ENCODE data around the gene DYRK1A. TPM values are rescaled to one million over a fixed set of nuclear protein-coding genes. Genes with fewer than 3 reads are reported as not detected.
A peak's percentile ranks its signal among the peaks of the same experiment; 100 is the strongest.

DYRK1A gene
- total and polyA plus RNA-seq, 2 of the 13 experiments (the other 11 are each of a cell fraction or from before 2014, with no cell fraction given) = 24.6 to 34.2 TPM

DNA sequence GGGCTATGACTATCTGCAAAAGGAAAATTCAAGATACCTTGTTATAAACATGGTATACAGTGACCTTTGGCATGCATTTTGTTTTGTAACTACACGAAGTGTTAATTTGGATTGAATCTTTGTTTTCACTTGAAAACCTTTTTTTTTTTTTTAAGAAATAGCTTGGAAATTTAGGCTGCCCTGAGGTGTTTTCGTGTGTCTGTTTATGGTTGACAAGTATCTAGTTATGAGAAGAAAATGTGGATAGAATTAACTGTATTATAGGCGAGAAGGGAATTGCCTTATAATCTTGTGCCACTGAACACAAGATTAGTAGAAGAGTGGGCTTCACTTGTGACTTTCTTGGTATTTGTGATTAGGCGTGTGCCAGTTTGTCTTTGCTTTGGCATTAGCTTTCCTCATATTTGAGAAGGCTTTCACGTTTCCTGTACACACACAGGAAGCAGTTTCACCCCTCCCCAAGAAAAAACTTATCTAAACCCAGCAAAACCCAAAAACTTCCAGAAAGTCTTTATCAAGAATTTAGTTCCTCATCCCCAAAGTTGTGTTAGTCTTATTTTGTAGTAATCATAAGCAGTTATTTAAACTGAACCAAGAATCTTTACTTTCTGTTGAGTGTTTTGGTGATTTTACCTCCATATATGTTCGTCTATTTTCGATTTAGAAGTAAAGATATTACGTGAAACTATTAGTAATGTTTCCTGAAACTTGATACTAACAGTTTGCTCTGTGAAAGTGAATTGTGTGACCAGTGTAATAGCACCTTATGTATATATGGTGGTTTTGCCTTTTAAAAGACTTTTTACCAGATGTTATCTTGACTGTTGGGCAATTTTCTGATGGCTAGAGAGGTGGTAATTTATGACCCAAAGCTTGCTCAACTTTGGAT lies 3.8 kb downstream of the DYRK1A start:
- DNase-seq (ENCODE audit: low spot score) (no peak), FAIRE-seq (no peak), ATAC-seq (no peak)
- Histone ChIP-seq H3K79me2 (ENCODE audit: insufficient read depth, low read length) (peaks cover 85% of the 10 kb centered on the region), H3K9me3 (ENCODE audit: low read length) (no peaks in the 10 kb centered on the region), H4K20me1 (ENCODE audit: insufficient read depth, low read length) (peaks cover 72% of the 10 kb centered on the region), H3K9ac (ENCODE audit: insufficient read depth, low read depth, low read length) (peak overlapping the region; percentile 100), H3K27me3 (ENCODE audit: control insufficient read depth in 1 of 2, insufficient read depth in 2 of 2, low read length in 2 of 2) (no peaks in the 10 kb centered on the region; a peak in 1 of 5 replicates), H3K4me3 (replicated peaks in 1 of 3; ENCODE audit: insufficient read depth in 1 of 3, low read depth in 2 of 3, low read length in 3 of 3) (peak overlapping the region; percentile 37 to 92 (median 78); a peak in 4 of 6 replicates), H3K4me1 (ENCODE audit: insufficient read depth, low read length) (peaks cover 60% of the 10 kb centered on the region), H3K4me2 (ENCODE audit: low read depth, low read length) (peak overlapping the region; percentile 93), H3K27ac (ENCODE audit: extremely low read length, insufficient read depth, low read length) (peak overlapping the region; percentile 30), H3K36me3 (replicated peaks in 1 of 2; ENCODE audit: control insufficient read depth in 1 of 2, insufficient read depth in 2 of 2, low read length in 2 of 2) (no peaks in the 10 kb centered on the region), H2AFZ (ENCODE audit: low read length) (no peak overlapping the region)
- BruUV-seq (replicated peaks) = no TSS peak
- ChIA-PET POLR2A (interaction anchor here (0.7 kb wide), 1 partner anchor 103 kb away, joined by 3 read pairs; the partner anchor contains the start of gene VPS26C), CTCF (ENCODE audit: low intra/inter-chr PET ratio, low total read pairs) (no interaction called here)
- WGBS (ENCODE audit: low lambda C conversion rate) = 43% methylated on average over 8 of the region's 8 CpGs
- intact Hi-C loops (cut with micrococcal nuclease; ENCODE audit: unreplicated experiment) (no loop called here), in situ Hi-C loops (cut with HindIII; ENCODE audit: extremely low pct_ligation_motif_present, low pct_unique_long_range_greater_than_20kb) (no loop called here)
- TF ChIP-seq, protein P1, sequence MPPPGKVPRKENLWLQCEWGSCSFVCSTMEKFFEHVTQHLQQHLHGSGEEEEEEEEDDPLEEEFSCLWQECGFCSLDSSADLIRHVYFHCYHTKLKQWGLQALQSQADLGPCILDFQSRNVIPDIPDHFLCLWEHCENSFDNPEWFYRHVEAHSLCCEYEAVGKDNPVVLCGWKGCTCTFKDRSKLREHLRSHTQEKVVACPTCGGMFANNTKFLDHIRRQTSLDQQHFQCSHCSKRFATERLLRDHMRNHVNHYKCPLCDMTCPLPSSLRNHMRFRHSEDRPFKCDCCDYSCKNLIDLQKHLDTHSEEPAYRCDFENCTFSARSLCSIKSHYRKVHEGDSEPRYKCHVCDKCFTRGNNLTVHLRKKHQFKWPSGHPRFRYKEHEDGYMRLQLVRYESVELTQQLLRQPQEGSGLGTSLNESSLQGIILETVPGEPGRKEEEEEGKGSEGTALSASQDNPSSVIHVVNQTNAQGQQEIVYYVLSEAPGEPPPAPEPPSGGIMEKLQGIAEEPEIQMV (CRISPR knock-in tag; IDR thresholded peaks at IDR 0.05; ENCODE audit: low read depth) = no peak
- TF ChIP-seq EED (CRISPR knock-in tag; IDR thresholded peaks at IDR 0.05) (no peak), ZNF605 (CRISPR knock-in tag; IDR thresholded peaks at IDR 0.05) (no peak), ELF3 (CRISPR knock-in tag; IDR thresholded peaks at IDR 0.05) (no peak), ZNF850 (CRISPR knock-in tag; conservative IDR thresholded peaks at IDR 0.05) (no peak), RBFOX2 (IDR thresholded peaks at IDR 0.05; ENCODE audit: low read depth, low read length) (no peak), ZMAT3 (CRISPR knock-in tag; conservative IDR thresholded peaks at IDR 0.05) (no peak)
